Left ventricle myocardium superior (tissue), 1 donor: ENCODE measurements around the gene CARD14. TPM values are rescaled to one million over a fixed set of nuclear protein-coding genes. Genes with fewer than 3 reads are reported as not detected.
"Not testable (repeated sequence)": the region's sequence is repeated elsewhere in the genome, so short reads cannot be mapped to it uniquely, and the experiment has no call there.

ENCODE experiments used
- ATAC-seq: fragments of 200-7000 bp; cut with Tn5 transposase; one replicate; pipeline ENCODE4 v1.9.1; 2020; ENCODE audit warnings: mild to moderate bottlenecking, moderate library complexity
- DNase-seq: peaks from one replicate; pipeline ENCODE4 v3.0.0-alpha.2; 2020
- intact Hi-C: fragments of 100-400 bp; cut with micrococcal nuclease; formaldehyde crosslinking; loops from one replicate; pipeline ENCODE4 v1.11.0; 2022
- total RNA-seq: library from RNA; stranded (reverse); fragmentation: NEBNext Ultra II Directional; extraction: Animal tissue kit (Norgen Biotek cat#: 25700); gene quantifications from one replicate; pipeline ENCODE4 v1.2.1, GENCODE V29; 2021
- donor health status: DM: no; HTN: yes; CAD: no; lungs with severe emphysema.

The CARD14 gene
- total RNA-seq, 1 donor from 2014 or later = not detected

DNA sequence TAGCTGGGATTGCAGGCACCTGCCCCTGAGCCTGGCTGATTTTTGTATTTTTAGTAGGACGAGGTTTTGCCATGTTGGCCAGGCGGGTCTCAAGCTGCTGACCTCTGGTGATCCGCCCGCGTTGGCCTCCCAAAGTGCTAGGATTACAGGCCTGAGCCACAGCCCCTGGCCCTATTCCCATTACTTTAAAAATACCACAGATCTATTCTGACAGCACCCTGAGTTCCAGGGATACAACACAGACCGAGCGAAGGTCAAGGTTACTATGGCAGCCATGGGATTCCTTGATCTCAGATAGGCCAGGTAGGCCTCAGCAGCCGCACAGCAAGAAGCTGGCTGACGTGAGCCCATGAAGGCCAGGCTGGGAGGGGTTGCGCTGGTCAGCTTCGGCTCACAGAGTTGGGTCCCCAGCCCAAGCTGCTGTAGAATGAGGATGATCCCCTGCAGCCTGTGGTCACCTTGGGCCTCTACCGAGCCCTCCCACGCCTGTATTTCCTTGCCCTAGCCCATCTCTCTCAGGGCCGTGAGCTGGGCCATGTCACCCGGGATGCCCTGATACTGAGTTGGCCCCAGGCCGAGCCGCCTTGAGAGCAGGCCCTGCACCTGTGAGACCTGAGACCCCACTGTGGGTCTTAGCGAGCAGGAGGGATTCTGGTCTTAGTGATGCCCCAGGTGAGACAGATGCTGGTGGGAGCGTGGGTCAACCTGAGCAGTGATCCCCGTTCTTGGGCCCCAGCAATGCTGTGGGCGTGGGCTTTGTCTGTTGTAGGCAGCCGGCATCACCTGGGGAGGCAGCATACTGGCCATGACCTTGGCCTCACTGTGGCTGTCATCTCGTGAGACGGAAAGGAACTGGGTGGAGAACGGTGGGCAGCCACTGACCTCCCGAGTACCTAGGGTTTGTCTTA, 74.0 kb downstream of the CARD14 start:
- DNase-seq (peak; percentile 28), ATAC-seq (peak; percentile 67)
- intact Hi-C loops = no loop called here

DNA sequence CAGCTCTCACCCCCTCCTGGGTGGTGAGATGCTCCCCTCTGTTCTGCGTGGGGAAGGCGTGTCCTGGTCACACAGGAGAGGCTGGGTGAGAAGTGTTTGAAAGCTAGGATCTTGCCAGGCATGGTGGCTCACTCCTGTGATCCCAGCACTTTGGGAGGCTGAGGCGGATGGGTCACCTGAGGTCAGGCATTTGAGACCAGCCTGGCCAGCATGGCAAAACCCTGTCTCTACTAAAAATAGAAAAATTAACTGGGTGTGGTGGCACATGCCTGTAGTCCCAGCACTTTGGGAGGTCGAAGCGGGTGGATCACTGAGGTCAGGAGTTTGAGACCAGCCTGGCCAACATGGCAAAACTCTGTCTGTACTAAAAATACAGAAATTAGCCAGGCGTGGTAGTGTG, 74.6 kb downstream of the CARD14 start:
- ATAC-seq, intact Hi-C loops, DNase-seq: not testable (repeated sequence)

DNA sequence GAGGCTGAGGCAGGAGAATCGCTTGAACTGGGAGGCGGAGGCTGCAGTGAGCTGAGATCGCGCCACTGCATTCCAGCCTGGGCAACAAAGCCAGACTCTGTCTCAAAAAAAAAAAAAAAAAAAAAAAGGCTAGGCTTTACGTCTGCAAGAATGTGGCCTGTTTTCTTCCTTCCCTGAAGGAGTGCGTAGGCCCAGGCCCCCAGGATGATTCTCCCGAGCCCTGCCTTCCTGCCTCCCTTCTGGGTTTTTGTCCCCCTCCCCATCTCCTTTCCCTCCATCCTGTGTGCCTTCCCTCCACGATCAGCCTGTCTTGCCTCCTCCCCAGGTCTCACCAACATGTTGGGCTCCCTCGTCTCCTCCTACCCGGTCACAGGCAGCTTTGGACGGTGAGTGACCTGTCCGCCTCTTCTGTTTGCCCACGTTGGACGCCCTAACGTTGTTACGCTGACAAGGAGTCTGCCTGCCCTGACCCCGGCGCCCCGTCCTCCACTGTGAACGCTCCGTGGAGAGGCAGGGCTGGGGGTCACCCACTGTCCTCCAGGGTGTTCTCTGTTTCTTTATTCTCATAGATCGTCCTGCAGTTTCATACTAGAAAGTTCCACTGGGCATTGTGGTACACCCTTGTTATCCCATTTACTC, 75.2 kb downstream of the CARD14 start:
- ATAC-seq (no peak), DNase-seq (no peak)
- intact Hi-C loops = no loop called here

DNA sequence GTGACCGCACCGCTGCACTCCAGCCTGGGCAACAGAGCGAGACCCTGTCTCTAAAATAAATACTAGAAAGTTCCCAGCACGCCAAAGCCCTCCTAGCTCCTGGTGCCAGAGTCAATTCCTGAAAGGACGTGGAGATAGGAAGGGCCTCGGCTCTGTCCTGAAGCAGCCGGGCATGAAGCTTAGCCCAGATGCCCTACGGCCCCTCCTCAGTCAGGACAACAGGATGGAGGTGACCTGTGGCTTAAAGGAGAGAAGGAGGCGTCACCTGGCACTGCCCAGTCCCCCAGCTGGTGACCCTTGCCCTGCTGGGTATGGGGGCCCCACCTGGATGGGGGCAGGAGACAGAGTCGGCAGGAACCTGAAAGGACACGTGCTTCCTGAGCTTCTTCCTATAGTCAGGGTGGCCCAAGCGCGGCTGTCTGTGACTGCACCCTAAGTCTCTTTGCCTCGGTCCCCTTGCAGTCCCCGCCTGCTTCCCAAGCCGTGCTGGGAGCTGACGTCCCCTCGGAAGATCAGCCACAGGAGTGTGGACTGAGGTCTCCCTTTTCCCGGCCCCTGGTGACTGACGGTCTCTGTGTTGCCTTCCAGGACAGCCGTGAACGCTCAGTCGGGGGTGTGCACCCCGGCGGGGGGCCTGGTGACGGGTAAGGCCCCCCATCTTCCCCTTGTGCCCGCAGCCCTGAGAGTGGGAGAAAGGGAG, 75.9 kb downstream of the CARD14 start:
- DNase-seq = no peak

DNA sequence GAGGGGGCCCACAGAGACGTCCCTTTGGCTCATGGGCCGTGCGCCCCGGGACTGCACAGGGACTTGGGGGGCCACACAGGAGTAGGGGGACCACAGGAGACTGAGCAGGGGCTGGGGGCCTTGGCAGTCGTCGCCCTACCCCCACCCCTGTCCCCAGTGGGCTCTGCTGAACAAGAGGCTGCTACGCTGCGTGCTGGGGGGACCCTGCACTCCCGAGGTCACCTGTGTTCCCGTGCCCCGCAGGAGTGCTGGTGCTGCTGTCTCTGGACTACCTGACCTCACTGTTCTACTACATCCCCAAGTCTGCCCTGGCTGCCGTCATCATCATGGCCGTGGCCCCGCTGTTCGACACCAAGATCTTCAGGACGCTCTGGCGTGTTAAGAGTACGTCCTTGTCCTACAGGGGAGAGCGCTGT, 76.4 kb downstream of the CARD14 start:
- DNase-seq (no peak), ATAC-seq (no peak)
- intact Hi-C loops = no loop called here

More for the DNA sequence above, 75.9 kb downstream of the CARD14 start:
- no peak for ATAC-seq
- intact Hi-C loops = no loop called here

DNA sequence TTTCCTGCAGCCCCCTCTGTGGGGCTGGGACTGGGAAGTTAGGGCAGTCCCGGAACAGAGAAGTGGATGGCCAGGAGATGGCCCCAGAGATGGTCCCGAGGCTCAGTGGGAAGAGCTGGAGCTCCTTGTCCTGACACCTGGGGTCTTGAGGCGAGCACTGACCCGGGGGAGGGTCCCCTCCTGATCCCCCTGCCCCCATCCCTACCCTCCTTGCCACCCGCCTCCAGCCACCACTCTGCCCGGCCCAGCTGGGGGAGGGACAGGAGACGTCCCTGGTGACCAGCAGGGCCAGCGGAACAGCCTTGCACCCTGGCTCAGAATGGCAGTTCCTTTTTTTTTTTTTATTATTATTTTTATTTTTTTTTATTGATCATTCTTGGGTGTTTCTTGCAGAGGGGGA, 76.9 kb downstream of the CARD14 start:
- ATAC-seq (no peak), DNase-seq (no peak)
- intact Hi-C loops = no loop called here

DNA sequence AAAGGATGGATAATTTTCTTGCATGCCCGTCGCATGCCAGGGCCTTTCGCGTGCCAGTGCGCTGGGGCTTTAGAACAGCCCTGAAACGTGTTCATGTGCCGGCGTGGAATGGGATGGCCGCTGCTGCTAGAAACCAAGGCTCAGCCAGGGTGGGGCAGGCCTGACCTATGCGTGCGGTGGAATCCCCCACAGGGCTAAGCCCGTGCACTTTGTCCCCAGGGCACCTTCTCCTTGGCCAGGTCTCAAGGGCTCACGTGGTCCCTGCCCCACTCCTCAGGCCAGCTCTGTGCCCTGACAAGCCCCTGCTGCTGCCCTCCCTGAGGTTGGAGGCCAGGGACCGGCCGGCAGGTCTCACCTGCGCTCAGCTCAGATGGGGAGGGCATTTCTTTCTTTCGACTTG, 77.7 kb downstream of the CARD14 start:
- no peak for ATAC-seq
- DNase-seq = peak; percentile 21
- intact Hi-C loops = no loop called here

DNA sequence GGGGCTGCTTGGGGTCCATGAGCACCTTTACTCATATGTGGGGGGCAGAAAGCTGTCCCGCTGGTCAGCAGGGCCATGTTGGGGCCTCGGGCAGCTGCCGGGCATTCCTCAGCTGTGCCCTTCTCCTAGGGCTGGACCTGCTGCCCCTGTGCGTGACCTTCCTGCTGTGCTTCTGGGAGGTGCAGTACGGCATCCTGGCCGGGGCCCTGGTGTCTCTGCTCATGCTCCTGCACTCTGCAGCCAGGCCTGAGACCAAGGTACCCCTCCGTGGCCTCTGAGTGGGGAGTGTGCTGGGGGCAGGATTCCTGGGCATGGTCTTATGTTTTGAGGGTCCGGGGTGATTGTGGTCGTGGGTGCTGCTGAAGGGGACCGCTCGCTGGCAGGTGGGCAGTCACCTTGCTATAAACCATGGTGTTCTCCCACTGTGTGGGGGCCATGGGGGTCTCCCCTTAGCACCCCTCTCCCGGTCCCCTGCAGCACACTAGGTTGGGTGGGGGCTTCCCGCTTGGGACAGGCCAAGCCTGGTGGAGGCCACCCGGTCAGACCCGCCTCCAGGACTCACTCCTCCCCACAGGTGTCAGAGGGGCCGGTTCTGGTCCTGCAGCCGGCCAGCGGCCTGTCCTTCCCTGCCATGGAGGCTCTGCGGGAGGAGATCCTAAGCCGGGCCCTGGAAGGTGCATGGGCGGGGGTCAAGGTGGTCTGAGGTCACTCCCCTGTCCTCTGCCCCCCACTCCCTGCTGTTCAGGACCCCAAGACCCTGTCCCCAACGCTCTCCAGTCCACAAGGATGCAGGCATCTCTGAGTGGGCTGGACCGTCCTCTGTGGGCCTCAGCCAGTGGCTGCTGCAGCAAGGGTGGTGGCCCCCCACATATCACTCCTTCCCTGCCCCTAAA, 78.4 kb downstream of the CARD14 start:
- intact Hi-C loops = no loop called here
- DNase-seq (no peak), ATAC-seq (no peak)

DNA sequence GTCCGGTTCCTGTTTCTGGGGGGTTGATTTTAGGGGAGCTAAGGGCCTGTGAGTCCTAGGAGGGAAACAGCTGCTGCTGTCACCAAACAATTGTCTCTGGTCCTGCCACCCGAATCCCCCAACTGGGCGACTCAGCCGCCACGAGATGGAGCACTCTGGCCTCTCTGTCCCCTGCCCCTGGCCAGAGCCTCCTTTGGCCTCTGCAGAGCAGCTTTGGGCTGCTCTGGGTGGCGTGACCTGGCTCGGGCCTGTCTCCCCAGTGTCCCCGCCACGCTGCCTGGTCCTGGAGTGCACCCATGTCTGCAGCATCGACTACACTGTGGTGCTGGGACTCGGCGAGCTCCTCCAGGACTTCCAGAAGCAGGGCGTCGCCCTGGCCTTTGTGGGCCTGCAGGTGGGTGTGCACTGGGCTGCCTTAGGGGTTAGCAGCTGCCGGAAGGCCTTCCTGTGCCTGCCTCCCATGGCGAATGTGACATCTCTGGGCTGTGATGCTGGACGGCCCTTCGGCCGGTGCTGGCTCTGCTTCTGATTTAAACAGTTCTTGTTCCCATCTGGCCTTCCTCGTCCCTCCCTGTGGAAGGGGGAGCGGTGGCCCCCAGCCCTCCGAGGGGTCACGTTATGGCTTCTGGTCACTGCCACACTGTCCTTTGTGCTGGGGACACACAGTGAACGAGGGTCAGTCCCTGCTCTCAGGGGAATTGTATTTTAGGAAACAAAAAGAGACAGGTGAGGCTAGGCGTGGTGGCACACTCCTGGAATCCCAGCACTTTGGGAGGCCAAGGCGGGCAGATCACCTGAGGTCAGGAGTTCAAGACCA, 79.3 kb downstream of the CARD14 start:
- peak; percentile 15 for DNase-seq
- no peak for ATAC-seq
- intact Hi-C loops = no loop called here

DNA sequence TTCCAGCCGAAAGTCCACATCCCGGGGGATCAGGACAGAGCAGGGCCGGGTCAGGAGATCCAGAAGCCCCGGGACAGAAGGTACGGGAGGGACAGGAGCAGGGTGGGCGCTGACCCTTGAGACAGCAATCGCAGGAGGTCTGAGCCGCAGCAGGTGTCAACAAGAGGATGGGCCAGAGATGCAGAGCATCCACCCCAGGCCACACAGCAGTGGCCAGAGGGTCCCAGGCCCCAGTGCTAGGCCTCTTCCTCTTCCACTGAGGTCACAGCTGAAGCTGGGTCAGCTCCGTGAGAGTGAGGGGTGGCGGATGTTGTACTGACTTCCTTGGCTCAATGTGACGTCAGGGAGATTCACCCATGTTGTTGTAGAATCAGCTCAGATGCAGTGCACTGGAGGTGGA, 82.1 kb downstream of the CARD14 start:
- intact Hi-C loops = no loop called here
- ATAC-seq (no peak), DNase-seq (no peak)

DNA sequence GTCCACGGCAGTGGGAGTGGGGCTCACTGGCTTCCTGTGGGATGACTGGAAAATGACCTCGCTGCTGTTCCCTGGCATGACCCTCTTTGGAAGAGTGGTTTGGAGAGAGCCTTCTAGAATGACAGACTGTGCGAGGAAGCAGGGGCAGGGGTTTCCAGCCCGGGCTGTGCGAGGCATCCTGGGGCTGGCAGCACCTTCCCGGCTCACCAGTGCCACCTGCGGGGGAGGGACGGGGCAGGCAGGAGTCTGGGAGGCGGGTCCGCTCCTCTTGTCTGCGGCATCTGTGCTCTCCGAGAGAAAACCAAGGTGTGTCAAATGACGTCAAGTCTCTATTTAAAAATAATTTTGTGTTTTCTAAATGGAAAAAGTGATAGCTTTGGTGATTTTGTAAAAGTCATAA, 83.0 kb downstream of the CARD14 start:
- DNase-seq (peak; percentile 72), ATAC-seq (peak; percentile 70)
- intact Hi-C loops = no loop called here

DNA sequence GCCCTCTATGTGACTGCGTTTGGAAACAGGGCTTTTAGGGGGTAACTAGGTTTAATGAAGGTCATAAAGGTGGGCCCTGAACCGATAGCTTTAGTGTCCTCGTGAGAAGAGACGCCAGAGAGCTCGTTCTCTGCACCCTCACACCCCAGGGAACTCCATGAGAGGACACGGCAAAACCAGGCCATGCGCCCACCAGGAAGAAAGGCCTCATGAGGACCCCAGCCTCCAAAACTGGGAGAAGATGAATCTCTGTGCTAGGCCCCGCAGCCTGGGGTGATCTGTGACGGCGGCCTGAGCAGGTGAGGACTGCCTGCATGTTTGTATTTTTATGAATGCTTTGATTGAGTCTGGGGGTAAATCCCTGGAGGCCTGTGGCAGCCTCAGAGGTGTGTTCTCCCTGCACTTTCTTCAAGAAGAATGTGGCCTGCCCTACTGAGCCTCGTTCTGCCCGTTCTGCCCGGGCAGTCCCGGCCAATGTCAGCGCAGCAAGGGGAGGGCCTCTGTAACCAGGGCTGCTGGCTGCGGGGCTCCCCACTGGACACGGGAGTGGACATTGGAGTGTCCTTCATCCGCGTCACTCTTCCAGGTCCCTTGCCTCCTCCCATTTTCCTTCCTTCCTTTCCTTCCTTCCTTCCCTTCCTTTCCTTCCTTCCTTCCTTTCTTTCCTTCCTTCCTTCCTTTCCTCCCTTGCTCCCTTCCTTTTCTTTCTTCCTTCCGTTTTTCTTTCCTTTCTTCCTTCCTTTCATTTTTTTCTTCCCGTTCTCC, 84.0 kb downstream of the CARD14 start:
- DNase-seq = no peak
- no peak for ATAC-seq
- intact Hi-C loops = no loop called here

DNA sequence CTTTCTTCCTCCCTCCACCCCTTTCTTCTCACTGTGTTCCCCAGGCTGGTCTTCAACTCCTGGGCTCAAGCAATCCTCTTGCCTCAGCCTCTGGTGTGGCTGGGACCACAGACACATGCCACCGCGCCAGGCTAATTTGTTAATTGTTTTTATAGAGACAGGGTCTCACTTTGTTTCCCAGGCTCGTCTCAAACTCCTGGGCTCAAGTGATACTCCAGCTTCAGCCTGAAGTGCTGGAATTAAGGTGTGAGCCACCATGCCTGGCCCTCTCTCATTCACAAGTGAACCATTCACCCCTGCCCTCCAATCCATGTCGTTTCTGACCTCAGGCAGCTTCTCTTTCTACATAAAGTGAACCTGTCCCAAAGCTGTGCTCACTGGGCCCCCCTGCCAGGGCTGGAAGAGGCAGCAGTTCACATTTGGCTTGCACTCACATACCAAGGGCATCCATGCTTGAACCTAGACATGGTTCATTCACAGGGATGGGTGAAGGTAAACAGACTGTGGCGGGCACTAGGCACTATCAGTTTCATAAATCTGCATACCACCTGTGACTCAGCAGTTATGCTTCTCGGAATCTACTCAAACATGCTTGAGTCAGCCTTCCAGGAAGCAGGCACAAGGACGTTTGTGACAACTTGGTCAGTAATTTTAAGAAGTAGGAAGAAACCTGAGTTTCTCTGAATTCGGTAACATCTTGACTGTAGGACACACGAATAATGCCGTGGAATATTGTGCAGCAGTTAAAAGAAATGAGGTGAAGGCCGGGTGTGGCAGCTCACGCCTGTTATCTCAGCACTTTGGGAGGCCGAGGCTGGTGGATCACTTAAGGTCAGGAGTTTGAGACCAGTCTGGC, 84.8 kb downstream of the CARD14 start:
- intact Hi-C loops = no loop called here
- DNase-seq = no peak
- ATAC-seq = peak; percentile 27

DNA sequence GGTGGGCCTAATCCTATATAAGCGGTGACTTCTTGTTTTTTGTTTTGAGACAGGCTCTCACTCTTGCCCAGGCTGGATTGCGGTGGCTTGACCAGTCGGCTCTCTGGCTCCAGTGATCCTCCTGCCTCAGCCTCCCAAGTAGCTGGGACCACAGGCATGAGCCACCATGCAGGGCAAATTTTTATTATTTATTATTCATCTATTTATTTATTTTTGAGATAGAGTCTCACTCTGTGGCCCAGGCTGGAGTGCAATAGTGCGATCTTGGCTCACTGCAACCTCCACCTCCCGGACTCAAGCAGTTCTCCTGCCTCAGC, 86.2 kb downstream of the CARD14 start:
- intact Hi-C loops = no loop called here
- DNase-seq = no peak
- no peak for ATAC-seq

DNA sequence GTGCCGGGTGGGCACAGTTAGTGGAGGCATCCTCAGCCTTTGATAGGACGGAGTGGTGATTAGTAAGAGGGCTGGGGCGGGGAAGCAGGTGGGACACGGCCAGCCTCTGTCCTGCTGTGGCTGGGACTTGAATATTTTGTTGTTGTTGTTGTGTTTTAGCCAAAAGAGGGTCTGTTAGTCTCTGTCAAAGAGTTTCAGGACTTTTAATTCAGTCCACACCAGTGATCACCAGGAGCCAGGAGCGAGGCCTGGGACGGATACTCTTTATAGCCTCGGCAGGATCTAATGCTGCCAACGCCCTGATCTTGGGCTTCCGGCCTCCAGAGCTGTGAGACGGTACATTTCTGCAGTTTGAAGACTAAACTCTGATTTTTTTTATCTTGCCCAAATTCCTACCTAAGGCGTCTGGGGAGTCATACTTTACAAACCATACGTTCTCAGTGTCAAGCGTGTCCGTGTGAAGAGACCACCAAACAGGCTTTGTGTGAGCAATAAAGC, 87.9 kb downstream of the CARD14 start:
- ATAC-seq (no peak), DNase-seq (no peak)
- intact Hi-C loops = no loop called here

DNA sequence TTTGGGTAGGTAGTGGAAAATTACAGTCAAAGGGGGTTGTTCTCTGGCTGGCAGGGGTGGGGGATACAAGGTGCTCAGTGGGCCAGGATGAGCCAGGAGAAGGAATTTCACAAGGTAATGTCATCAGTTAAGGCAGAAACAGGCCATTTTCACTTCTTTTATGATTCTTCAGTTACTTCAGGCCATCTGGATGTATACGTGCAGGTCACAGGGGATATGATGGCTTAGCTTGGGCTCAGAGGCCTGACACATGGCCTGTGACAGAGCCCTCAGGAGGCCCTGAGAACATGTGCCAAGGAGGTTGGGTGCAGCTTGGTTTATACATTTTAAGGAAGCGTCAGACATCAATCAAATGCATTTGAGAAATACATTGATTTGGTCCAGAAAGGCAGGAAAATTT, 88.5 kb downstream of the CARD14 start:
- intact Hi-C loops, ATAC-seq, DNase-seq: not testable (repeated sequence)
